ENCODE data around the gene EML5. TPM values are rescaled to one million over a fixed set of nuclear protein-coding genes. Genes with fewer than 3 reads are reported as not detected.

EML5 gene
- total RNA-seq, 1 experiment from 2014 or later = 0.32 TPM

GRCh38 chr14:88588081-88588480 lies 204.7 kb downstream of the EML5 start:
- TF ChIP-seq EZH2 (IDR thresholded peaks at IDR 0.05; ENCODE audit: borderline replicate concordance, low read depth, low read length, poor library complexity, severe bottlenecking) = no peak
- TF ChIP-seq CTCF (conservative IDR thresholded peaks at IDR 0.05; ENCODE audit: low read depth, low read length) = no peak
- no peak for DNase-seq (ENCODE audit: low spot score)
- POLR2A ChIA-PET (ENCODE audit: low non-redundant PET) = no interaction called here
- BruUV-seq (replicated peaks) = no TSS peak
- intact Hi-C loops (cut with micrococcal nuclease; ENCODE audit: unreplicated experiment) = no loop called here
- Histone ChIP-seq H3K27ac (ENCODE audit: low read depth, low read length, poor library complexity, severe bottlenecking) (no peak overlapping the region), H3K4me1 (ENCODE audit: insufficient read depth, low read length, poor library complexity, severe bottlenecking) (no peaks in the 10 kb centered on the region), H3K27me3 (replicated peaks; ENCODE audit: insufficient read depth, low read depth, low read length, poor library complexity) (no peaks in the 10 kb centered on the region), H3K9me3 (ENCODE audit: low read depth, low read length, poor library complexity, severe bottlenecking) (no peaks in the 10 kb centered on the region), H3K4me3 (ENCODE audit: low read depth, low read length, poor library complexity, severe bottlenecking) (no peak overlapping the region), H3K36me3 (ENCODE audit: insufficient read depth, low read length, poor library complexity, severe bottlenecking) (peaks cover 45% of the 10 kb centered on the region)
- CTCF ChIA-PET = no interaction called here

GRCh38 chr14:88584451-88584850 lies 208.3 kb downstream of the EML5 start:
- no TSS peak for BruUV-seq (replicated peaks)
- Histone ChIP-seq H3K36me3 (ENCODE audit: insufficient read depth, low read length, poor library complexity, severe bottlenecking) (peaks cover 61% of the 10 kb centered on the region), H3K9me3 (ENCODE audit: low read depth, low read length, poor library complexity, severe bottlenecking) (no peaks in the 10 kb centered on the region), H3K4me3 (ENCODE audit: low read depth, low read length, poor library complexity, severe bottlenecking) (no peak overlapping the region), H3K4me1 (ENCODE audit: insufficient read depth, low read length, poor library complexity, severe bottlenecking) (no peaks in the 10 kb centered on the region), H3K27ac (ENCODE audit: low read depth, low read length, poor library complexity, severe bottlenecking) (no peak overlapping the region), H3K27me3 (replicated peaks; ENCODE audit: insufficient read depth, low read depth, low read length, poor library complexity) (no peaks in the 10 kb centered on the region)
- POLR2A ChIA-PET (ENCODE audit: low non-redundant PET) = no interaction called here
- intact Hi-C loops (cut with micrococcal nuclease; ENCODE audit: unreplicated experiment) = no loop called here
- CTCF ChIA-PET = no interaction called here
- TF ChIP-seq CTCF (conservative IDR thresholded peaks at IDR 0.05; ENCODE audit: low read depth, low read length) = no peak
- TF ChIP-seq EZH2 (IDR thresholded peaks at IDR 0.05; ENCODE audit: borderline replicate concordance, low read depth, low read length, poor library complexity, severe bottlenecking) = no peak
- DNase-seq (ENCODE audit: low spot score) = no peak

- Histone ChIP-seq H3K4me3 (ENCODE audit: low read depth, low read length, poor library complexity, severe bottlenecking) (no peak overlapping the region), H3K4me1 (ENCODE audit: insufficient read depth, low read length, poor library complexity, severe bottlenecking) (no peaks in the 10 kb centered on the region), H3K9me3 (ENCODE audit: low read depth, low read length, poor library complexity, severe bottlenecking) (no peaks in the 10 kb centered on the region), H3K27ac (ENCODE audit: low read depth, low read length, poor library complexity, severe bottlenecking) (no peak overlapping the region), H3K36me3 (ENCODE audit: insufficient read depth, low read length, poor library complexity, severe bottlenecking) (peaks cover 80% of the 10 kb centered on the region), H3K27me3 (replicated peaks; ENCODE audit: insufficient read depth, low read depth, low read length, poor library complexity) (no peaks in the 10 kb centered on the region)
- TF ChIP-seq EZH2 (IDR thresholded peaks at IDR 0.05; ENCODE audit: borderline replicate concordance, low read depth, low read length, poor library complexity, severe bottlenecking) (no peak), CTCF (conservative IDR thresholded peaks at IDR 0.05; ENCODE audit: low read depth, low read length) (no peak)
- ChIA-PET POLR2A (ENCODE audit: low non-redundant PET) (no interaction called here), CTCF (no interaction called here)
- no peak for DNase-seq (ENCODE audit: low spot score)
- BruUV-seq (replicated peaks) = no TSS peak
- intact Hi-C loops (cut with micrococcal nuclease; ENCODE audit: unreplicated experiment) = loop anchor here (5.0 kb wide), 1 partner anchor 36 kb away; no protein-coding TSS in a partner anchor
Measured at GRCh38 chr14:88576222-88576621, 216.5 kb downstream of the EML5 start.
